Brain microvascular endothelial cell (primary cell): ENCODE results near the gene PAK5.

Experiments
- DNase-seq: peaks from one replicate; pipeline ENCODE4 v3.0.0-alpha.2; 2020
- H3K27ac ChIP-seq: fragments of 250-450 bp; sonication (Bioruptor Pico); 2 replicates; pipeline ENCODE4 v1.5.1; 2020; ENCODE audit warnings: mild to moderate bottlenecking, moderate library complexity
- H3K27me3 ChIP-seq: fragments of 250-450 bp; sonication (Bioruptor Pico); replicated peaks from 2 replicates; pipeline ENCODE4 v1.5.1; 2020; ENCODE audit warnings: mild to moderate bottlenecking
- H3K36me3 ChIP-seq: fragments of 250-450 bp; sonication (Bioruptor Pico); replicated peaks from 2 replicates; pipeline ENCODE4 v1.5.1; 2020; ENCODE audit warnings: mild to moderate bottlenecking
- H3K4me3 ChIP-seq: 2 replicates; pipeline ENCODE4 v1.5.1; 2011; ENCODE audit warnings: low read depth, mild to moderate bottlenecking, control low read depth, low read length, moderate library complexity
- in situ Hi-C: cut with HindIII; loops from 2 replicates; pipeline ENCODE4 v1.10.0; 2017; ENCODE audit warnings: low sequenced_read_pairs, low pct_ligation_motif_present
- TF ChIP-seq, protein P1 (sequence below): IDR thresholded peaks from 2 replicates; pipeline ENCODE4 v1.5.1; 2011; ENCODE audit warnings: low read depth, mild to moderate bottlenecking, moderate library complexity, low read length, control low read depth, inconsistent platforms; ENCODE audit errors: missing control alignments

Gene PAK5

DNA sequence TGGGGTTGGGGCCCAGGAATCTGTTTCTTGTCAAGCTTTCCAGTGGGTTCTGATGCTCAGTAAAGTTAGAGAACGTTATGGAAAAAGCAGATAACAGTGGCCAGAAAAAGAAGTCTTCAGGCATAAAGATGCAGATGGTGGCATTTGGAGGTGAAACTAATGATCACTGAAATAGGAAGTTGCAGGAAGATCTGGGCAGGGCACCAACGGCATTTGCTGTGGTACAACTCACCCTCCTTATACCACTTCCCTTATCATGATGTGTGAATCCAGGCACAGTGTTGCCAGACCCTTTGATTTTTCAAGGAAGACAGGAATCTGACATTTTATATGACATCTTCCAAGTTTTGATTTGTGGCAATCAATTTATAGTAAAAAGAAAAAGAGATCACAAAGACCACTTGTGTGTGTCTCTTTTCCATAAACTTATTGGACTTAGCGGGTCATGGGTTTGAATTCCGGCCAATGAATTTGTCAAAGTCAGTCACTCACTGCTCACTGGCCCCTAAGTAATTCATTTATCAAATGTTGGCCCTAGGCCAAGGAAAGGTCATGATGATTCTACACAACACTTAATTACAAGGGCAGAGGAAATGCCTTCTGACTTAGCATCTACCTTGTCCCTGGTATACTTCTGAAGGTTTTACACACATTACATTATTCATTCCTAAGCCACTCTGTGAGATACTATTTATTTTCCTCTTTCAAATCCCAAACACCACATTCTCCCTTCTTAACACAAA, 286.9 kb downstream of the PAK5 start:
- Histone ChIP-seq H3K27me3 (no peaks in the 10 kb centered on the region), H3K4me3 (no peak overlapping the region), H3K36me3 (no peaks in the 10 kb centered on the region), H3K27ac (no peak overlapping the region)
- TF ChIP-seq, protein P1, sequence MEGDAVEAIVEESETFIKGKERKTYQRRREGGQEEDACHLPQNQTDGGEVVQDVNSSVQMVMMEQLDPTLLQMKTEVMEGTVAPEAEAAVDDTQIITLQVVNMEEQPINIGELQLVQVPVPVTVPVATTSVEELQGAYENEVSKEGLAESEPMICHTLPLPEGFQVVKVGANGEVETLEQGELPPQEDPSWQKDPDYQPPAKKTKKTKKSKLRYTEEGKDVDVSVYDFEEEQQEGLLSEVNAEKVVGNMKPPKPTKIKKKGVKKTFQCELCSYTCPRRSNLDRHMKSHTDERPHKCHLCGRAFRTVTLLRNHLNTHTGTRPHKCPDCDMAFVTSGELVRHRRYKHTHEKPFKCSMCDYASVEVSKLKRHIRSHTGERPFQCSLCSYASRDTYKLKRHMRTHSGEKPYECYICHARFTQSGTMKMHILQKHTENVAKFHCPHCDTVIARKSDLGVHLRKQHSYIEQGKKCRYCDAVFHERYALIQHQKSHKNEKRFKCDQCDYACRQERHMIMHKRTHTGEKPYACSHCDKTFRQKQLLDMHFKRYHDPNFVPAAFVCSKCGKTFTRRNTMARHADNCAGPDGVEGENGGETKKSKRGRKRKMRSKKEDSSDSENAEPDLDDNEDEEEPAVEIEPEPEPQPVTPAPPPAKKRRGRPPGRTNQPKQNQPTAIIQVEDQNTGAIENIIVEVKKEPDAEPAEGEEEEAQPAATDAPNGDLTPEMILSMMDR: no peak
- in situ Hi-C loops: no loop called here
- no peak for DNase-seq

DNA sequence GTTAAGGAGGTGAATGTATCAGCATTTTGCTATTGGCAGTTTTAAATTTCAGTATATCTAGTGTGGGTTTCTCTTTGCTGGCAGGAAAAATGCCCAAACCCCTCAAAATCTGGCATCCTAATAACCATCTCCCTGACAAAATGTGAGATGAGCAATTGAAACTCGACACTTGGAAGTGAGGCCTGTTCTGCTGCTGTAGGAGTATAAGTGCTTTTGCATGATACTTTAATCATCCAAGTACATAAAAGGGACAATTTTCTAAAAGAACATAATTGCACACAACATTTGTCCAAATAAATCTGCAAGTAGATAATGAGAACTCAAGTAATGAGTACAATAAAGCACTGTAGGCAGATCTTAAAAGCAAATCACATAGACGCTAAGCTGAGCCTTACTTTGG, 288.0 kb downstream of the PAK5 start:
- TF ChIP-seq, protein P1: no peak

DNA sequence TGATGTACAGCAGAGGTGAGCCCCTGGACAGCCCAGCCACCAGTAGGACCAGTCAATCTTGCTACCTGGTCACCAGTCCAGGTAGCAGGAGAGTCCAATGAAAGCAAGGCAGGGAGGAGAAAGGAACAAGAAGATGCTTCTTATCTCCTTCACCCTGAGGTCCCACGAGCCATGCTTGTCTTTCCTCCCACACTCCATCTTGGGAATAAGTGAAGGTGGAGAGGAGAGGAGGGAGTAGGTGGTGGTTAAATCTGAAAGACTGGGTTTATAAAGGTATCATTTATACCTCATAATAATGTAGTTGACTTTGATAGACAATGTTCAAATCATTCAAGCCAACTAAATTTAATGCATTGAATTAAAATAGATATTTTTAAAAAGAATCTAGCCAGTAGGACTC, 288.6 kb downstream of the PAK5 start:
- no peak overlapping the region for H3K27ac ChIP-seq
- TF ChIP-seq, protein P1: no peak
- no peaks in the 10 kb centered on the region for H3K36me3 ChIP-seq
- H3K4me3 ChIP-seq: no peak overlapping the region
- no peak for DNase-seq
- in situ Hi-C loops: no loop called here
- no peaks in the 10 kb centered on the region for H3K27me3 ChIP-seq

More for the DNA sequence above, 288.0 kb downstream of the PAK5 start:
- Histone ChIP-seq H3K27ac (no peak overlapping the region), H3K36me3 (no peaks in the 10 kb centered on the region), H3K4me3 (no peak overlapping the region), H3K27me3 (no peaks in the 10 kb centered on the region)
- in situ Hi-C loops: no loop called here
- no peak for DNase-seq

DNA sequence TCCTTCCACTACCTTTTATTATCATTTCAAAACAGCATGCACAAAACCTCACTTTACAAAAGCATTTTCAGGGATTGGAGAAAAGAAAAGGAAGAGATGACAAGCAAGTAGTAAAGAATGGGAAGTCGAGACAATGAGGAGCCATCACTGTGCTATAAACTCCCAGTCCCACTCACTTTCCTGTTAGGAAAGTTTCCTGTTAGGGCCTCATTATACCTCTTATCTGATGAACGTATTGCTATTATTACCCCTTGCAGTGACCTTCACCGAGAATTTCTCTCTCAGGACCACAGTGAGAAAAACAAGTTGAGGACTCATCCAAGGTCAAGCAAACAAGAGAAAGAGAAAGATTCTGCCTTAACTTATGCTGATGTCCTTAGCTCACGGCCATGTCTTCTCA, 295.7 kb downstream of the PAK5 start:
- H3K4me3 ChIP-seq: no peak overlapping the region
- H3K27me3 ChIP-seq: no peaks in the 10 kb centered on the region
- no peak overlapping the region for H3K27ac ChIP-seq
- in situ Hi-C loops: no loop called here
- TF ChIP-seq, protein P1: no peak
- no peak for DNase-seq
- no peaks in the 10 kb centered on the region for H3K36me3 ChIP-seq

DNA sequence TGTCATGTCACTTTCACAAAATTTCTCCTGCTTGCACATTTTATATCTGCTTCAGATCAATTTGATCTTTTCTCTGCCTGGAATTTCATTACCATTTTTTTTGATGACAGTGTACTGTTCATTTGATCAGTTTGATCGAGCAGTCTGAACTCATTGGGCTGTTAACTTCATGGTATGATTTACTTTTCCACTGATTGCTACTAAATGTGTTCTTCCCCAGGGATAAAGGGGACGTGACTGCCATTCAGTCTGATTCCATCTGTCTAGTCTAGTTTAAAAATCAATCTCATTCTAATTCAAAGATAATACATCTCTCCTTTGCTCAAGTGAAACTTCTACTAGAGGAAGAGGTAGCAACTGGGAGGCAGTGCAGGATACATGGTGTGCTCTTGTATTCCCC, 303.4 kb downstream of the PAK5 start:
- no peaks in the 10 kb centered on the region for H3K27me3 ChIP-seq
- in situ Hi-C loops: no loop called here
- no peak overlapping the region for H3K4me3 ChIP-seq
- H3K36me3 ChIP-seq: no peaks in the 10 kb centered on the region
- no peak for DNase-seq
- H3K27ac ChIP-seq: no peak overlapping the region
- TF ChIP-seq, protein P1: no peak

DNA sequence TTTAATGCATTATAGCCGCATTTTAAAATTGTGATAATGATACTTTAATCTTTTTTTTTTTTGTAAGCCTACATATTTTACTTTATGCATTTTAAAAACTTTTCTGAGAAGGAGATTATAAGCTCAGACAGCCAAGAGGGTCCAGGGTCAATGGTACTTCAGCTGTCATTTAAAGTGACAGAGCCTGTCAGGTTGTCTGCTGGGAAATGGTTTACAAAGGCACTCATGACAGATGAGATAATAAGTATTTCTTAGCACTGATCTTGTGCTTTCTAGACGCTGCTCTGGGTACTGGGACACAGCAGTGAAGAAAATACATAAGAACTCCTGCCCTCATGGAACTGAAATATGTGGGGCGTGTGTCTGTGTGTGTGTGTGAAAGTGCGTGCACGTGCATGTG, 304.9 kb downstream of the PAK5 start:
- no peaks in the 10 kb centered on the region for H3K27me3 ChIP-seq
- TF ChIP-seq, protein P1: no peak
- H3K4me3 ChIP-seq: no peak overlapping the region
- no peak for DNase-seq
- H3K27ac ChIP-seq: no peak overlapping the region
- H3K36me3 ChIP-seq: no peaks in the 10 kb centered on the region
- in situ Hi-C loops: no loop called here
